ENCODE measurements around the gene ADGRE3.

GRCh38 chr19:14704450-14704849 lies 29.8 kb upstream of the ADGRE3 start:
- TF ChIP-seq POLR2A (IDR thresholded peaks at IDR 0.05): no peak
- no peak for TF ChIP-seq CTCF (IDR thresholded peaks at IDR 0.05)
- TF ChIP-seq POLR2AphosphoS5 (IDR thresholded peaks at IDR 0.05): no peak
